Nephron progenitor cell (in vitro differentiated cells): ENCODE results near the gene BLMH.
"Not testable (repeated sequence)": the region's sequence is repeated elsewhere in the genome, so short reads cannot be mapped to it uniquely, and the experiment has no call there.

Experiments used
- DNase-seq: peaks from one replicate; pipeline ENCODE4 v3.0.0; 2021
- H3K27ac Mint-ChIP-seq: 2 replicates; pipeline ENCODE4 v1.8.0; 2021; ENCODE audit warnings: mild to moderate bottlenecking, moderate library complexity, mixed read lengths
- H3K27me3 Mint-ChIP-seq: 2 replicates; pipeline ENCODE4 v1.8.0; 2021; ENCODE audit warnings: mild to moderate bottlenecking, low read depth, mixed read lengths; ENCODE audit not compliant: poor library complexity
- H3K36me3 Mint-ChIP-seq: 2 replicates; pipeline ENCODE4 v1.8.0; 2021; ENCODE audit warnings: low read depth, mixed read lengths
- H3K4me1 Mint-ChIP-seq: 2 replicates; pipeline ENCODE4 v1.8.0; 2021; ENCODE audit warnings: mixed read lengths
- H3K4me3 Mint-ChIP-seq: 2 replicates; pipeline ENCODE4 v1.8.0; 2021; ENCODE audit warnings: mild to moderate bottlenecking, moderate library complexity, mixed read lengths
- H3K9me3 Mint-ChIP-seq: 2 replicates; pipeline ENCODE4 v1.8.0; 2021; ENCODE audit warnings: mild to moderate bottlenecking, moderate library complexity, mixed read lengths
- TF ChIP-seq, protein P1 (sequence below): fragments of 200-600 bp; sonication (generic); IDR thresholded peaks from 2 replicates; pipeline ENCODE4 v1.5.0; 2021; ENCODE audit warnings: antibody characterized with exemption

BLMH gene

DNA sequence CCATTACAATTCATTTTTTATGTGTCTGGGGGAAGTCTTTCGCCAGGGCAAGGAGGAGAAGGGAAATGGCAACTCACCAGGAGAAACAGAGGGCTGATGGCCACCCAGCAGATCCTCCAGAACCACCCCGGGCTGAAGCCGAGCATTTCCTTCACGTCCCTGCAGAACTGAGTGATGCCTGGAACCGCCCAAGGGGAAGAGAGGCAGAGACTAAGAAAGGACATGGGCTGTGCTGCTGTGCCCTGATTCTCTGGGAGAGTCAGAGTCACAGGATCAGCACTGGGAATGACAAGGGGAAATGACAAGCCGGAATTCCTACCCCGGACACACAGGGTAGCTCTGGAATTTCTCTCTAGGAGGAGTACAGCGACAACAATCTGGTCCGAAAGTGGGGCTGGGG, 84.1 kb downstream of the BLMH start:
- no peaks in the 10 kb centered on the region for H3K9me3 Mint-ChIP-seq
- peaks cover 23% of the 10 kb centered on the region for H3K27me3 Mint-ChIP-seq
- H3K4me1 Mint-ChIP-seq: peaks cover 17% of the 10 kb centered on the region
- TF ChIP-seq, protein P1, sequence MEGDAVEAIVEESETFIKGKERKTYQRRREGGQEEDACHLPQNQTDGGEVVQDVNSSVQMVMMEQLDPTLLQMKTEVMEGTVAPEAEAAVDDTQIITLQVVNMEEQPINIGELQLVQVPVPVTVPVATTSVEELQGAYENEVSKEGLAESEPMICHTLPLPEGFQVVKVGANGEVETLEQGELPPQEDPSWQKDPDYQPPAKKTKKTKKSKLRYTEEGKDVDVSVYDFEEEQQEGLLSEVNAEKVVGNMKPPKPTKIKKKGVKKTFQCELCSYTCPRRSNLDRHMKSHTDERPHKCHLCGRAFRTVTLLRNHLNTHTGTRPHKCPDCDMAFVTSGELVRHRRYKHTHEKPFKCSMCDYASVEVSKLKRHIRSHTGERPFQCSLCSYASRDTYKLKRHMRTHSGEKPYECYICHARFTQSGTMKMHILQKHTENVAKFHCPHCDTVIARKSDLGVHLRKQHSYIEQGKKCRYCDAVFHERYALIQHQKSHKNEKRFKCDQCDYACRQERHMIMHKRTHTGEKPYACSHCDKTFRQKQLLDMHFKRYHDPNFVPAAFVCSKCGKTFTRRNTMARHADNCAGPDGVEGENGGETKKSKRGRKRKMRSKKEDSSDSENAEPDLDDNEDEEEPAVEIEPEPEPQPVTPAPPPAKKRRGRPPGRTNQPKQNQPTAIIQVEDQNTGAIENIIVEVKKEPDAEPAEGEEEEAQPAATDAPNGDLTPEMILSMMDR: no peak
- H3K36me3 Mint-ChIP-seq: no peaks in the 10 kb centered on the region
- no peak for DNase-seq
- no peak overlapping the region for H3K4me3 Mint-ChIP-seq
- H3K27ac Mint-ChIP-seq: no peak overlapping the region

DNA sequence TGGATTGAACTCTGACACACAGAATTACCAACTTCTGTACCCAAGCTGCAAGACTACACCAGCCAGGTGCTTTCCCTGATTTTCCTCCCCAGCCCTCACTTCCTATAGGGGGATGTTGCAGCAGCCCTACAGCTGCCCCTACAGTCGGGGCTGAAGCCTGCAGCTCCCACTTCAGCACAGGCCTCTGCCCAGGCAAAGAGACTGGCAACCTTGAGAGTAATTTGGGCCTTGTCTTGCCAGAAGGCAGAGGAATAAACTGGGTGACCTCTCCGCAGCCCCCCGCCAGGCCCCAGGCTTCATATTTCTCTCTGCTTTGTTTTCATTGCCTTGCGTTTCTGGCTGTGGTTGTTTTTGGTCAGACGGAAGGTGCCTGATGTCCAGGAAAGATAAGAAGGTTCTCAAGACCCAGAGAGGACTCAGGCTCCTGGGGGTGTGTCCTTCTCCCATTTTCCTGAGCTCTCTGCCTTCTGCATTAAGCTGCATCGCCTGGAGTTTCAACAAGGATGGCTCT, 88.2 kb downstream of the BLMH start:
- Mint-ChIP-seq H3K27me3 (peaks cover 10% of the 10 kb centered on the region), H3K27ac (no peak overlapping the region)

DNA sequence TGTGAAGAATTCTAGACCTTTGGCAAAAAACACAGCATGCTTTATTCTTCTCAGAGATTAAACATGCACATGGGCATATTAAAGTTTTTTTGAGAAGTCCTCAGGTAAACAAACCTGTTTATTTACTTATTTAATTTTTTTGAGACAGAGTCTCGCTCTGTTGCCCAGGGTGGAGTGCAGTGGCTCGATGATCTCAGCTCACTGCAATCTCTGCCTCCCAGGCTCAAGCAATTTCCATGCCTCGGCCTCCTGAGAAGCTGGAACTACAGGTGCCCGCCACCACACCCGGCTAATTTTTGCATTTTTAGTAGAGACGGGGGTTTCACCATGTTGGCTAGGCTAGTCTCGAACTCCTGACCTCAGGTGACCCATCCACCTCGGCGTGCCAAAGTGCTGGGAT, 91.1 kb downstream of the BLMH start:
- H3K4me3 Mint-ChIP-seq, H3K27me3 Mint-ChIP-seq, H3K27ac Mint-ChIP-seq, DNase-seq, H3K36me3 Mint-ChIP-seq, H3K9me3 Mint-ChIP-seq: not testable (repeated sequence)
- H3K4me1 Mint-ChIP-seq: peaks cover 17% of the 10 kb centered on the region

More for the DNA sequence above, 88.2 kb downstream of the BLMH start:
- no peak for DNase-seq
- Mint-ChIP-seq H3K4me1 (peaks cover 17% of the 10 kb centered on the region), H3K36me3 (no peaks in the 10 kb centered on the region), H3K4me3 (no peak overlapping the region), H3K9me3 (no peaks in the 10 kb centered on the region)
- TF ChIP-seq, protein P1: no peak

DNA sequence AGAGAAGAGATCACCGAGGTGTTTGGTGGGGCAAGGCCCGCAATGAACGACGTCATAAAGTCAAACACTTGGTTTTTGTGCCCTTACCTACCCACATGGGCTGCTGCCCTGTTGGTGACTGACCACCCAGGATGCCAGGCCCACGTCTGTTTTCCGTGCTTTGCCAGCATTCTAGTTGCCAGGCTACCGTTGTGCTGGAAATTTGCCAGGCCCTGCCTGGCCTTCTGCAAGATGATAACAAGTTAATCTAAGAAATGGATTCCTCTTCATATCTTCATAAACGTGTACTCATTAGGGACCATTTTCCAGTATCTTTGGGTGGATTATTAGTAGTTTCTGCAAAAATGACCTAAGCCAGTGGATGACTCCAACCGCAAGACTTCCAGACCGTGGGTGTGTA, 91.6 kb downstream of the BLMH start:
- no peak overlapping the region for H3K4me3 Mint-ChIP-seq
- no peak overlapping the region for H3K27ac Mint-ChIP-seq
- DNase-seq: no peak
- H3K9me3 Mint-ChIP-seq: no peaks in the 10 kb centered on the region
- TF ChIP-seq, protein P1: no peak
- peaks cover 17% of the 10 kb centered on the region for H3K4me1 Mint-ChIP-seq
- H3K27me3 Mint-ChIP-seq: peaks cover under 1% of the 10 kb centered on the region
- H3K36me3 Mint-ChIP-seq: no peaks in the 10 kb centered on the region

DNA sequence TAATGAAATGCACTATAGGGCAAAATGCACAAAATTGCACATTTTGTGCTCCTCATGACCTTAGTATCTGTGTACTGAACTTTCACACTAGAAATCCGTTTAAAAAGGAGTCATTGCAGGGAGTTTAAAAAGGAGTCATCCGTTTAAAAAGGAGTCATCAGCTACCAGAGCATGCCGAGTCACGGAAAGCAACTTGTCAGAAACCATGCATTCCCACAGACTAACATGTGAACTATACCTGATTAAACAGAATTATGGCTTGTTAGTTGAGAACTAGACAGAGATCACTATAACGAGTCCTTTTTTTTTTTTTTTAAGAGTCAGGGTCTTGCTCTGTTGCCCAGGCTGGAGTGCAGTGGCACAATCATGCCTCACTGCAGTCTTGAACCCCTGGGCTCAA, 92.1 kb downstream of the BLMH start:
- TF ChIP-seq, protein P1: no peak

More for the DNA sequence above, 92.1 kb downstream of the BLMH start:
- Mint-ChIP-seq H3K9me3 (no peaks in the 10 kb centered on the region), H3K4me1 (peaks cover 14% of the 10 kb centered on the region), H3K27me3 (peaks cover 5% of the 10 kb centered on the region), H3K27ac (no peak overlapping the region), H3K36me3 (no peaks in the 10 kb centered on the region), H3K4me3 (no peak overlapping the region)
- no peak for DNase-seq
